Erythroblast (primary cell): Measurements from ENCODE around the gene REEP3.

Experiments used
- GATA1 ChIP-seq: IDR thresholded peaks from 2 replicates; pipeline ENCODE4 v1.6.1; 2011; ENCODE audit warnings: low read depth, mild to moderate bottlenecking, control low read depth, low read length, moderate library complexity
- POLR2A ChIP-seq: IDR thresholded peaks from 2 replicates; pipeline ENCODE4 v1.6.1; 2011; ENCODE audit warnings: mild to moderate bottlenecking, low read length

- no peak for TF ChIP-seq POLR2A
- no peak for TF ChIP-seq GATA1
Observed at GRCh38 chr10:63583397-63583796, 62.2 kb downstream of the REEP3 start.
